Skin epidermis (tissue), 12 donors: ENCODE data around the gene HECW1.

Experiments
- H3K27ac ChIP-seq, 21 experiments: fragments of 200-600 bp; sonication (generic) in 11 of 21; one replicate each; pipeline ENCODE4 v1.5.0; 2020; ENCODE audit warnings: mild to moderate bottlenecking in 3 of 21, inconsistent platforms in 2 of 21, moderate library complexity in 2 of 21
- H3K4me3 ChIP-seq, 7 experiments: fragments of 200-600 bp; sonication (generic) in 2 of 7; one replicate each; pipeline ENCODE4 v1.5.0; 2020; ENCODE audit warnings: inconsistent platforms in 2 of 7, mild to moderate bottlenecking in 2 of 7, moderate library complexity in 1 of 7

HECW1 gene

DNA sequence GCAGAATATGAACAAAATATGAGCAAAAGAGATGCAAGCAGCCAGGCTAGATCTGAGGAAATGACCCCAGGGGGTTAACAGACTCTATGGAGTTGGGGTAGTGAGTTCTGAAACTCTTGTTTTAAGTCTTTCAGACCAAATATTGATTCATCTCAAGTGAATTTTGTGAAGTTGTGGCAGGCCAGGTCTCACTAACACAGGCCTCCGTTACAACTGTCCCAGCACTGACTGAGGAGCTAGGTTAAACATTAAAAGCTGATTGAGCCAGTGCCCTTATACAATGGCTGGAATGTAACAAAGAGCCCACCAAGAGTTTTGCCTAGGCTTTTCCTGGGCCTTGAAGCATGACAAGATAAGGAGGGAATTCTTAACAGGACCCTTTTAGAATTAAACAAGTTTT is 278.1 kb downstream of the HECW1 start:
- H3K27ac ChIP-seq, result no peak overlapping the region
- no peak overlapping the region for H3K4me3 ChIP-seq

DNA sequence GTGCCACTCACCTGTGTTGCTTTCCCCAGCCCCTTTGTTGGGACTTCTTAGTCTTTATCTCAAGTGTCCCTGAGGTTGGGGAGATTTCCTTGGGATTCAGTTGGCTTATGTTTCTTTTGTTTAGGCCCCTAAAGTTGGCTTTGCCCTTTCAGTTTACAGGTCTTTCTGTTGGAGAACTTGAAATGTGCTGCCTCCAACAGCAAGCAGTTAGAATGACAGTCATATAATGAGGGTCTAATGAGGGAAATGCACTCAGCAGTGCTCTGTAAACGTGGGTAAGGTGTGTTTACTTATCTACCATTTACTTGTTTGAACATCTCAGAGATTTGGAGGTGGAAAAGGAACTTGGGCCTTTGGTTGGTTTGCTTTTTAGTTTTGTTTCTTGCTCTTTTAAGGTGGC is 279.1 kb downstream of the HECW1 start:
- H3K27ac ChIP-seq, result no peak overlapping the region
- no peak overlapping the region for H3K4me3 ChIP-seq

DNA sequence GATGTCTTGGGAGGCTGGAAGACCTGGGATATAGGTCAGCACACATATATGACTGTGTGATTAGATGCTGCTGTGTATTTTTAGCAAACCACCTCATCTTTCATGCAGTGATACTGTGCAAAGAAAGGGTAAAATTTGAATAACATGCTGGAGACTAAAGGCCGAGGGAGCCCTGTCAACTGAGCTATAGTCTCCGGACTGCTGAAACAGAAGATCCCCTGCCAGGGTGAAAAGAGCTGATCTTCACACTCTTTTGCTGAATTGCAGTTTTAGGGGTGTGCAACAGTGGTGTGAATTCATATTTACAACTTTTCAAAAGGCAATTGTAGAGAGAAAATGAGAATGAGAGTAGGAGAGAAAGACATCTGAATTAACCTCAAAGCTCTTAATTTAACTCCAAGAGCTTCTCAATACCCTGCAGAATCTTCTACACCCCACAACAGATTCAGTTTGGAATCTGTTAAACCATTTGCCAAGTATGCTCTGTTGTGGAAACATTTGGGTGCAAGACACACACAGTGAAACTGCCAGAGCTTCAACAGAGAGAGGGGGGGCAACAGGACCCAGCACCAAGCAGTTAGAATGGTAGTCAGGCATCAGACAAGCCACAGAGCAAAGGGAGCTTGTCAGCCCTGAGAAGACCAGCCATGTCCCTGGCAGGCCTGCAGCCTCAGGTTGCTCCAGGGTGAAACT is 280.3 kb downstream of the HECW1 start:
- Histone ChIP-seq H3K27ac (no peak overlapping the region), H3K4me3 (no peak overlapping the region)

DNA sequence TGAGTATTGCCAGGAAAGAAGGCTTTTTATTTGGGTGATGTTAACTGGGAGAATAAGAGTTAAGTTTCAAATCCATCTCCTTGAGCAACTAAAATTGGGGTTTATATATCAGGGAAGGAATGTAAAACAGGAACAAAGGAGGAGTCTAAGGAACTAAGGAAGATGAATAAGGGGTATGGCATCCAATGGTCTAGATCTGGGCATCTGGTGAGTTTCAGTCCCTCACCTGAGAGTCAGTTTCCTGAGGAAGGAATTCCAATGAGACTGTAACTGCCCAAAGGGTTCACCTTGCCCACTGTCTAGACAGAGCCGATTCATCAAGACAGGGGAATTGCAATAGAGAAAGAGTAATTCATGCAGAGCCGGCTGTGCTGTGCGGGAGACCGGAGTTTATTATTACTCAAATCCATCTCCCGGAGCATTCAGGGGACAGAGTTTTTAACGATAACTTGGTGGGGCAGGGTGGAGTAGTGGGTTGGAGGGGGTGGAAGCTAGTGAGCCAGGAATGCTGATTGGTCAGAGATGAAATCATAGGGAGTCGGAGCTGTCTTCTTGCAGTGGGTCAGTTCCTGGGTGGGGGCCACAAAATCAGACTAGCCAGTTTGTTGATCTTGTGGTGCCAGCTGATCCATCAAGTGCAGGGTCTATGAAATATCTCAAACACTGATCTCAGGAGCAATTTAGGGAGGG is 282.1 kb downstream of the HECW1 start:
- Histone ChIP-seq H3K27ac (no peak overlapping the region), H3K4me3 (no peak overlapping the region)

DNA sequence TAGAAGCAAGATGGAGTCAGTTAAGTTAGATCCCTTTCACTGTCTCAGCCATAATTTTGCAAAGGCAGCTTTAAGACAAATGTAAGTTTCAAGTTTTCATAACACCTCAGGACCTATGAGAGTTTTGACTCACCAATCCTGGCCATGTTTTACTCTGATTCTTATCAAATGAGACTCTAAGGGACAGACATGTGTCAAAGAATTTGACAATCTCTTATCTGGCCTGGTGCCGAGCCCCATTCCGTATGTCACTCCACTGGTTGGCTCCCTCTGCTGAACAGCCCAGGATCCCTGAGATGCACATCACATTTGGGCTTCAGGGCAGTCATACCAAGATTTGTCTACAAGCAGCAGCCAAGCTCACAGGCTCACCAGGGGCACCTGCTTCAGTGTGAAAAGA is 282.9 kb downstream of the HECW1 start:
- Histone ChIP-seq H3K27ac (no peak overlapping the region), H3K4me3 (no peak overlapping the region)

DNA sequence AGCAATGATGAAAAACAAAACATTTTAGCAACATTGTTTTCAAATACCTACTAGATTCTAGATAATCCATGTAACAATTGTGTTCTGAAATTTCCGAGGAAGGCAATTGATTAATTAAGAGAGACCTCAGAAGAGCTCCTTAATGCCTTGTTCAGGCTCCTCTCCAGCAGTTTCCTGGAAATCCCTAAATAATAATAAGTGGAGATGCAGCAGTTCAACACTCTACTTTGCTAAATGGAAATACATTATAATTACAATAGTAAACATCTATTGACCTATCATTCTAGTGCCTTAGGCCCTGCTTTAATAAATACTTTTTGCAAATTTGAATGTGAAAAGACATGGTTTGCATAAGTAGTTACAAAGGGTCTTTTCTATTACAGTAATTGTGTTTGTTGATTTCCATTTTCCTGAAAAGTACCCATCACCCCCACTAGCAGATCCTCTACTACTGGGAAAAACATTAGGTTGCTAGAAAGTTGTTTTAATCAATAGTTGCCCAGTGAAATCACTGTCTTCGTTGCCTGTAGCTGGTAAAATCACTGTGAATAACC is 283.8 kb downstream of the HECW1 start:
- H3K4me3 ChIP-seq, result no peak overlapping the region
- no peak overlapping the region for H3K27ac ChIP-seq

DNA sequence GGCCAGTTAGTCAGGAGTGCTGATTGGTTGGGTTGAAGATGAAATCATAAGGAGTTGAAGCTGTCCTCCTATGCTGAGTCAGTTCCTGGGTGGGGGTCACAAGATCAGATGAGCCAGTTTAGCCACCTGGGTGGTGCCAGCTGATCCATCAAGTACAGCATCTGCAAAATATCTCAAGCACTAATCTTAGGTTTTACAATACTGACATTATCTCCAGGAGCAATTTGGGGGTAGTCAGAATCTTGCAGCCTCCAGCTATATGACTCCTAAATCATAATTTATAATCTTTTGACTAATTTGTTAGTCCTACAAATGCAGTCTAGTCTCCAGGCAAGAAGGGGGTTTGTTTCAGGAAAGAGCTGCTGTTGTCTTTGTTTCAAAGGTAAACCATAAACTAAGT is 286.4 kb downstream of the HECW1 start:
- Histone ChIP-seq H3K27ac (no peak overlapping the region), H3K4me3 (no peak overlapping the region)

DNA sequence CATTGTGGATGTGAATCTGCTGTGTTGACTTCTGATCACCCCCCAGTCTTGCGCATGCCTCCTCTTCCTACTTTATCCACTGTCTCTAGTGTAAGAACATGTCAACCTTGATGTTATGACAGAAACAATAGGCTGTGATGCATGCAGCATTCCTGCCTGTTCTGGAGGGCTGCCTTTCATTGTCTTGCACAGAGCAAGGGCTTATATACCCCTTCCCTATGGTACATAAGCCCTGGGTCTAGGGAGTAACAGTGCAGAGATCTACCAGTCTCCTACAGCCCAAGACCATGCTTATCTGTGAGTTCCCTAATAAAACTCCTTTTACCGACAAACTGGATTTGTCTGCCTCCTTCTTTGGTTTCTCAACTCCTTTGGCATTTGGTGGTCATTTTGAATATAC is 293.5 kb downstream of the HECW1 start:
- Histone ChIP-seq H3K27ac (no peak overlapping the region), H3K4me3 (no peak overlapping the region)

DNA sequence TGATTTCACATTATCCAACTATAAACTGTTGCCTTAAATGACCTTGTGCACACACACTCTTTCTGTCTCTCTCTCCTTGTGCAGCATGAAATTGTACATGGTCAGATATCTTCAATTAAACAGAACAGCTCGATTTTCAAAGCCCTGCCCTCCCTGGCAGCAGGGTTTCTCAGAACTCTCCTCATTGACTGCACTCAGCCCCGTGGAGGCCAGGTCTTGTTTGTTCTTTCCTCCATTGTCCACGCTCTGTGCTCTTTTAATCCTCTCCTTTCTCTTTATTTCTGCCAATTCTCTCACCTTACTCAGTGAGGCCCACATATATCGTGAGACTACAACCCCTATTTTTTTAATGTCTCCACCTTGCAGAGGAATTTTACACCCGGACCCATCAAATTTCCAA is 294.5 kb downstream of the HECW1 start:
- Histone ChIP-seq H3K27ac (no peak overlapping the region), H3K4me3 (no peak overlapping the region)

DNA sequence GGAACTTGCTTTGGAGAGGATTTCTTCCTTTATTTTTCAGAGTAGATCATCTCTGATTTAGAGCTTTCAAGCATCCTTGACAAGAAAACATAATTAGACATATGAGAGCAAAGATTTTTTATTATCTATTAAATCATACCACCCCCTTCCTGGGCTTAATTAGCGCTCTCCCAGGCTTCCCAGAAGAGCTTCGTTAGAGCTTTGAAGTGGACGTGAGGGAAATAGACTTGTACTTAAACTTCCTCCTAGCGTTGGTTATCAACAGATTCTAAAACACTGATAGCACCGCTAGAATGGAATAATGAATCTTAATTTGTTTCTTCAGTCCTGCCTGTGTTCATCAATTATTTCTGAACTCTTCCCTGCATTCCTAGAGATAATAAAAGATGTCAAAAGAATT is 296.5 kb downstream of the HECW1 start:
- H3K27ac ChIP-seq, result no peak overlapping the region
- no peak overlapping the region for H3K4me3 ChIP-seq

DNA sequence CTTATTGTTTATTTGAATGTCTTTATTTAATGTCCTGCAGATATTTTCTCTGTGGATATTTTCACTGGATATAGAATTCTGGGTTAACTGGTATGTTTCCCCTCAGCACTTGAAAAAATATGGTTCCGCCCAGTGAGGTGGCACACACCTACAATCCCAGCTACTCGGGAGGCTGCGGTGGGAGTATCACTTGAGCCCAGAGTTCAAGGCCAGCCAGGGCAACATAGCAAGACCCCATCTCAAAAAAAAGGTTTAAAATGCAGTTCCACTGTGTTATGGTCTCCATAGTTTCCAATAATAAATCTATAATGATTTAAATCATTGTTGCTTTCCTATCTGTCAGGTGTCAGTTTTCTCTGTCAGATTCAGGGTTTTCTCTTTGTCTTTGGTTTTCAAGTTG is 305.0 kb downstream of the HECW1 start:
- H3K4me3 ChIP-seq, result no peak overlapping the region

DNA sequence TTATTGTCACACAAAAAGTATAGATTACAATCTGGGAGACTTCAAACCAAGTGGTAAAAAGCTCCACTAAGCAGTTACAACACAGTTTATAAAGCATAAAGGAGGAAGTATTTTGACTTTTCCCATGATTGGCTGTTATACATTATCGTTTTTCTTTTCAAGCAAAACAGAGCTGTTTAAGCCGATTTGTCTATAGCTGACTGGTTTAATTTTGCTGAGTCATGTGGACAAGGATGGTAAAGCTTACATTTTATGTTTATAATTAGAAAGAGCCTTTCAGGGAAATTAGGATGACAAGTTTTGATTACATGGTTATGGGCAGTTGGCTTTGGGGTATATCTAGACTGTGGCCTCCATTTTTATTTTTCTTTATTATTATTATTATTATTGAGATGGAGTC is 318.0 kb downstream of the HECW1 start:
- no peak overlapping the region for H3K27ac ChIP-seq
- no peak overlapping the region for H3K4me3 ChIP-seq

More for the DNA sequence above, 305.0 kb downstream of the HECW1 start:
- H3K27ac ChIP-seq, result no peak overlapping the region

DNA sequence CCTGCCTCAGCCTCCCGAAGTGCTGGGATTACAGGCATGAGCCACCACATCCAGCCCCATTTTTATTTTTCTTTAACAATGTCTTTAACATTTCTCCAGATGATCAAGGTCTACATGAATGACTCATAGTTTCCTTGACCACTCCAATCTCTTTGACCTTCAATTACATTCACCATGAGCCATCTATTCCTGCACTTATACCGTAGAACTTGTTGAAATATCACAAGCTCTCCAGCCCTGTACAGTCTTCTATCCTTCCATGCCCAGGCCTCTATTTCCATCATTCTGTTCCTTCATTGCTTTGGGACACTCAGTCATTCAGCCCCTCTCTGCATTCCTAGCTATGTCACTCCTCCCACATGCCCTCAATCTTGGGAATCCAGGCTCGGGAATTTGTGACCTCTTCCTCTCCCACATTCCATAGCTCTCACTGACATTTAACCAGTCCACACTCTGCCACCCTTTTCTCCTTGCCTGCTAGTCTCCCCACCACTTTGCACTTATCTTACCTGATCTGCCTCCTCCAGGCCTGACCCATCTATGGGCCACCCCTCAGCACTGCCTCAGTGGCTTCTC is 318.7 kb downstream of the HECW1 start:
- no peak overlapping the region for H3K27ac ChIP-seq
- H3K4me3 ChIP-seq, result no peak overlapping the region

DNA sequence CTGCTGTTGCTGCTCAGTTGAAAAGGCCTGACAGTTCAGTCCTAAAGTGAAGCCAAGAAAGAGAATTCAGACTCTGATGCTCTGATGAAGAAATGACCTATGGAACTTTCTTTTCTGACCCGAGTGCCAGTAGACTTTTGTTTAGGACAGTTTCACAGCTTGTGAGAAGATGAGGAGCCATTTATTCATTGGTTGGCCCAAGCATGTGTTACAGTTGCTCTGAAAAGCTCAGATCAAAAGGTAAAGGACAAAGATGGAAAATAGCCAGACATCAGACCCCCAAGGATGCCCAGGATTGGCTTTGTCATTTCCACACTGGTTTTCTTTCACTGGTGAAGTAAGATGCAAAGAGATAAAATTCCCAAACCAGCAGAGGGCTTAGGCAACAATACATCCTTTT is 321.2 kb downstream of the HECW1 start:
- no peak overlapping the region for H3K4me3 ChIP-seq
- no peak overlapping the region for H3K27ac ChIP-seq

DNA sequence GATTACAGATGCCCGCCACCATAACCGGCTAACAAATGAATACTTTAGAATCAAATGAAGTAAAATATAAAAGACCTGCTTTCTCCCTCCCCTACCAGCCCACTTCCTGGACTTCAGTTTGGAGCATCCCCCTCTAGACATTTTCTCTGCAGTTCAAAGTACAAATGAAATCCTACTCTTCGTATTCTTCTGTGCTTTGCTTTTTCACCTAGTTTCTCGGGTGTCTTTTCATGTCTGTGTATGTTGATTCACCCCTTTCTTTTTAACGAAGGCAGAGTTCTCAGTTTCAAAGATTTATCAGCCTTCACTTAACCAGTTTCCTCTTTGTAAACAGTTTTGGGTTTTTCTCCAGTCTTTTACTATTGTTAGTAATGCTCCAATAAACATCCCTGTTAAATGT is 324.6 kb downstream of the HECW1 start:
- no peak overlapping the region for H3K27ac ChIP-seq
- H3K4me3 ChIP-seq, result no peak overlapping the region

DNA sequence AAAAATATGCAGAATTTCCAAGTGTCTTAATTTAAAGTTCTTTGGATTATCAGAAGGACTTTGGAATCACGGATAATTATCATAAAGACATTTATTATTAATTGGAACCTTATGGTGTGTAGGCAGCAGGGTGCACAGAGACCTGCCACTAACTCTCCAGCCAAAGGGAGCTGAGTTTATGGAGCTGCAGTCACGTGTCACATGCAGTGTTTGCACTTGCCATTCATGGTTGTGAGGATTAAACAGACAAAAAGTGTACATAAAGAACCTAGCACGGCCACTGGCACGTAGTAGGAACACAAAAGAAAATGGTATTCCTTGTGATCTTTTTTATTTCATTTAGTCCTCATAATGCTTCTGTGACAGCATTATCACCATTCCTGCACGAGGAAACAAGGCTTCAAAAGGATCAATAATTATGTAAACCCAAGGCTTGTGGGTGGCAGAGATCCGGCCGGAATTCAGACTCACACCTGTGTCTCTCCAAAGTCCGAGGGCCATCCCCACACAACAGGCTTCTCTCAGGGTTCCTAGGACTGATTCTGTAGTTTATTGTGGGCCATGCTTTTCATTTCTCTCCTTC is 326.5 kb downstream of the HECW1 start:
- Histone ChIP-seq H3K4me3 (no peak overlapping the region), H3K27ac (no peak overlapping the region)

DNA sequence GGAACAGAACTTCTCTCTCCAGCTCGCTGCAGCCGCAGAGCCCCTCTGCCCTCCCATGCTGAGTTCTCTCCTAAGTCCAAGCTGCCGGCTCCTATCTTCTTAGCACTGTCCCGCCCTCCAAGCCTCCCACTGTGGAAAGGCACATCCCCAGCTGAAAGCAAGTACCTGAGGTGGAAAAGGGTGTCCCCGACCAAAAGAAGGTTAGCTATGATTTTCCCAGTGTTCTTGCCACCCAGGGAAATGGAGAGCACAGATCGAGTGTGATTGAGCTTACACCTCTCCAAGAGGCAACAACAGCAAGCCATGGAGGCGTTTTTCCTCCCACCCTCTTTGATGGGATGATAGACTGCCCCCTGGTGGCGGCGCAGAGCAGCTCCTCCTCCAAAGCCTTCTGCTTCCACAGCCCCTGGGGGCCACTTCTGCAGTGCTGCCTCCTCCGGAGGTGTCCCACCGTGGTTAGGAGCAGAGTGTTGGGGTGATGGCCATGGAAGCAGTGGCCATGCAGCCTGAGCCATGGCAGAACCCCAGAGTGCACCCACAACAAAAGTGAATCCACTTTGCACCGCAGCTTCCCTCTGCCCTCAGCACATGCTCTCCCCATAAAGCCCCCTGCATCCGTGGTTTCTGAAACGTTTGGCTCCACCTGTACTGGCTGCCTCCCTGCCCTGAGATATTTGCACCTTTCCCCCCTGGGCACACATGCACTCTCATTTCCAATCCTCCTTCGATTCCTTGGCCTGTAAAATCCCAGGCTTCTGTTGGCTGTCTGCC is 327.4 kb downstream of the HECW1 start:
- Histone ChIP-seq H3K27ac (no peak overlapping the region), H3K4me3 (no peak overlapping the region)

DNA sequence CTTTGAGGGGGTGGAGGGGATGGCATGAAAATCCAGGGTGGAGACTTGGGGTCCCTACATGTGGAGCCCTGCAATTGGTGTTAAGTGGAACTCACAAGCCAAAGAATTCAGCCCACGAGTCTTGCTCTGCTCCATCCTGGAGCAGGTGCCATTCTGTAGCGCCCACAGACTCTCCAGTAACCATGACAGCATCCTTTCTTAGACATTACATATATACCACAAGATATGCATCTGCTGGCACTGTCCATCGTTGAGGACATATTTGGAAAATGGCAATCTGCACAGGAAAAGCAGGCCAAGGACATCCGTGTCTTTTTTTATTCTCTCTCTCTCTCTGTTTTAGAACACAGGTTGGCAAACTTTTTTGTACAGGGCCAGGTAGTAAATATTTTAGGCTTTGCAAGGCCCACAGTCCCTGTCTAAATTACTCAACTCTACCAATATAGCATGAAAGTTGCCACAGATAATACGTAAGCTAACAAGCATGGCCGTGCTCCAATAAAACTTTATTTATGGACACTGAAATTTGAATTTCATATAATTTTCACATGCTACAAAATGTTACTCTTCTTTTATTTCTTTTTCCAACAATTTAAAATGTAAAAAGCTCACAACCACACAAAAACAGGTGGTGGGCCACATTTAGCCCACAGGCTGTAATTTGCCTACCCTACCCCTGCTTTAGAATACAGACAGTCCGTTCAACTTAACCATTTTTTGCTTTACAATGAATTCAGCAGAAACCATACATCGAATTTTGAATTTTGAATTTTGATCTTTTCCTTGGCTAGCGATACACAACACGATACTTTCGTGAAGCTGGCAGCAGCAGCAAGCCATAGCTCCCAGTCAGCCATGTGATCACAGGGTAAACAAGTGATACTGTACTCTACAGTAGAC is 329.0 kb downstream of the HECW1 start:
- no peak overlapping the region for H3K4me3 ChIP-seq
- no peak overlapping the region for H3K27ac ChIP-seq

DNA sequence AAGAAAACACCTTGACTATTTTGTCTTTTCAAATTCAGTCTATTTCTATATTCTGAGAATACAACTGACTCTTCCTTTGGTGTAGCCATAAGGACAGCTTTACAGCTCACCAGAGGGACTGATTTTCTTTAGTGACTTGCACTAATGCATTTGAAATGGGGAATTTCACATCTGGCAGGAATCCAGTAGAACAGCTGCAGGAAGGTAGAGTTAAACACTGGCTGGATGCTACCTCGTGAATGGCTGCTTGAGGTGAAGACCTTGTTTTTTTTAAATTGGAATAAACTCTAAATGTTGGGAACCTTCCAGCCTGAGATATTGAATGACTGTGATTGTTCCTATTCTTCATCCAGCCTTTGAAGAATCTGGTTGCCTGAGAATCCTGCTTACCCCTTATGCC is 330.9 kb downstream of the HECW1 start:
- no peak overlapping the region for H3K27ac ChIP-seq
- H3K4me3 ChIP-seq, result no peak overlapping the region
